PC-3 (cell line): Measurements from ENCODE around the gene LY6G5C. TPM values are rescaled to one million over a fixed set of nuclear protein-coding genes. Genes with fewer than 3 reads are reported as not detected.

Experiments
- ATAC-seq: fragments of 200-7000 bp; cut with Tn5 transposase; 2 replicates; pipeline ENCODE4 v1.9.1; 2020; ENCODE audit warnings: mild to moderate bottlenecking, moderate library complexity
- BruUV-seq: library from RNA; stranded (reverse); fragments of 400-500 nt; replicated peaks from 2 replicates; lab custom pipeline; 2021; lab: Mats Ljungman, UMichigan
- CTCF ChIA-PET: fragments of 300-600 bp; sonication (Branson Sonifier 250); formaldehyde crosslinking; loops from one replicate; lab custom pipeline; 2022; ENCODE audit warnings: antibody characterized with exemption; lab: Charles Lee
- POLR2A ChIA-PET: fragments of 300-600 bp; sonication (Branson Sonifier 250); formaldehyde crosslinking; loops from one replicate; lab custom pipeline; 2022; ENCODE audit warnings: antibody characterized with exemption; ENCODE audit not compliant: unreplicated experiment; lab: Charles Lee
- DNase-seq: peaks from one replicate; pipeline ENCODE4 v3.0.0-alpha.2; 2015
- H2AFZ ChIP-seq: fragments of 300-600 bp; sonication (generic); 2 replicates; pipeline ENCODE4 v1.6.0; 2016; ENCODE audit warnings: antibody characterized with exemption, low read length
- H3F3A ChIP-seq: fragments of 300-600 bp; sonication (generic); one replicate; pipeline ENCODE4 v1.6.0; 2017; ENCODE audit warnings: antibody characterized with exemption, low read length, control low read depth, mild to moderate bottlenecking; ENCODE audit not compliant: unreplicated experiment
- H3K27ac ChIP-seq: fragments of 300-600 bp; sonication (generic); 2 replicates; pipeline ENCODE4 v1.5.1; 2016; ENCODE audit warnings: mild to moderate bottlenecking, low read length
- H3K27me3 ChIP-seq: fragments of 300-600 bp; sonication (generic); 2 replicates; pipeline ENCODE4 v1.6.1; 2016; ENCODE audit warnings: low read length, mixed read lengths
- H3K36me3 ChIP-seq: fragments of 300-600 bp; sonication (generic); 2 replicates; pipeline ENCODE4 v1.6.1; 2016; ENCODE audit warnings: low read depth, mixed run types, low read length, mixed read lengths
- H3K4me1 ChIP-seq: fragments of 300-600 bp; sonication (generic); 2 replicates; pipeline ENCODE4 v1.5.1; 2016; ENCODE audit warnings: low read length; ENCODE audit not compliant: insufficient read depth
- H3K4me2 ChIP-seq: fragments of 300-600 bp; sonication (generic); 2 replicates; pipeline ENCODE4 v1.6.0; 2016; ENCODE audit warnings: low read length
- H3K4me3 ChIP-seq: fragments of 300-600 bp; sonication (generic); 2 replicates; pipeline ENCODE4 v1.5.1; 2016; ENCODE audit warnings: mild to moderate bottlenecking, low read length, mixed read lengths
- H3K79me2 ChIP-seq: fragments of 300-600 bp; sonication (generic); 2 replicates; pipeline ENCODE4 v1.6.1; 2017; ENCODE audit warnings: low read length, mixed read lengths
- H3K9ac ChIP-seq: fragments of 300-600 bp; sonication (generic); 2 replicates; pipeline ENCODE4 v1.6.0; 2016; ENCODE audit warnings: mild to moderate bottlenecking, low read length
- H3K9me2 ChIP-seq: fragments of 300-600 bp; sonication (generic); replicated peaks from 2 replicates; pipeline ENCODE4 v1.6.1; 2016; ENCODE audit warnings: mixed run types, low read length, mixed read lengths
- H3K9me3 ChIP-seq: fragments of 300-600 bp; sonication (generic); 2 replicates; pipeline ENCODE4 v1.6.1; 2016; ENCODE audit warnings: low read length, mixed read lengths
- H4K20me1 ChIP-seq: fragments of 300-600 bp; sonication (generic); 2 replicates; pipeline ENCODE4 v1.6.1; 2016; ENCODE audit warnings: low read length, mixed read lengths
- CTCF ChIP-seq: fragments of 300-600 bp; sonication (generic); conservative IDR thresholded peaks from 2 replicates; pipeline ENCODE4 v1.5.1; 2017; ENCODE audit warnings: antibody characterized with exemption, low read depth, mild to moderate bottlenecking, low read length
- EZH2 ChIP-seq: fragments of 300-600 bp; sonication (generic); IDR thresholded peaks from one replicate; pipeline ENCODE4 v1.6.1; 2017; ENCODE audit warnings: antibody characterized with exemption, mild to moderate bottlenecking, low read length; ENCODE audit not compliant: unreplicated experiment
- EZH2phosphoT487 ChIP-seq: fragments of 300-600 bp; sonication (generic); IDR thresholded peaks from 2 replicates; pipeline ENCODE4 v1.6.1; 2018; ENCODE audit warnings: mild to moderate bottlenecking, antibody characterized with exemption, low read length, borderline replicate concordance
- intact Hi-C: fragments of 100-400 bp; cut with micrococcal nuclease; formaldehyde crosslinking; loops from 2 replicates; pipeline ENCODE4 v1.9.0; 2023
- total RNA-seq: library from RNA; depleted of rRNA; stranded (reverse); fragments of >200 nt; gene quantifications from 2 replicates; pipeline ENCODE4 v1.2.3, GENCODE V29; 2014

Gene LY6G5C
- total RNA-seq, 1 experiment from 2014 or later, result 1.8 TPM

GRCh38 chr6:31662124-31662723, 18.6 kb downstream of the LY6G5C start:
- Histone ChIP-seq H3K4me3 (no peak overlapping the region), H3K27me3 (no peaks in the 10 kb centered on the region), H3K9ac (no peak overlapping the region), H4K20me1 (peaks cover 4% of the 10 kb centered on the region; the same call in 1 of the 2 replicates), H3K79me2 (peaks cover 64% of the 10 kb centered on the region), H3K9me3 (no peaks in the 10 kb centered on the region), H3K27ac (no peak overlapping the region), H3K4me1 (peaks cover 55% of the 10 kb centered on the region), H3K9me2 (no peaks in the 10 kb centered on the region), H3K4me2 (no peak overlapping the region), H3F3A (no peaks in the 10 kb centered on the region), H2AFZ (no peak overlapping the region), H3K36me3 (peaks cover 5% of the 10 kb centered on the region)
- POLR2A ChIA-PET, result no interaction called here
- intact Hi-C loops, result no loop called here
- TF ChIP-seq CTCF (no peak), EZH2phosphoT487 (no peak), EZH2 (no peak)
- CTCF ChIA-PET, result no interaction called here
- DNase-seq, result no peak
- ATAC-seq, result no peak
- no TSS peak for BruUV-seq

GRCh38 chr6:31661262-31662123, 19.4 kb downstream of the LY6G5C start:
- intact Hi-C loops, result no loop called here
- peak overlapping the region; percentile 78; the same call in 1 of the 2 replicates for H2AFZ ChIP-seq

More at GRCh38 chr6:31661262-31662123, 19.4 kb downstream of the LY6G5C start:
- no peaks in the 10 kb centered on the region for H3K9me3 ChIP-seq
- POLR2A ChIA-PET, result interaction anchor here (0.7 kb wide), 1 partner anchor 157 kb away, joined by 7 read pairs; no protein-coding TSS in a partner anchor
- peak overlapping the region; percentile 85 for H3K9ac ChIP-seq
- no peaks in the 10 kb centered on the region for H3K27me3 ChIP-seq
- H3K27ac ChIP-seq, result no peak overlapping the region
- H3K4me3 ChIP-seq, result peak overlapping the region; percentile 92
- no peak for DNase-seq
- ATAC-seq, result no peak
- no peaks in the 10 kb centered on the region for H3K9me2 ChIP-seq
- H4K20me1 ChIP-seq, result peaks cover 4% of the 10 kb centered on the region; the same call in 1 of the 2 replicates
- H3K4me1 ChIP-seq, result peaks cover 52% of the 10 kb centered on the region
- BruUV-seq, result no TSS peak
- TF ChIP-seq CTCF, result no peak
- TF ChIP-seq EZH2phosphoT487, result no peak
- no peak for TF ChIP-seq EZH2
- H3K79me2 ChIP-seq, result peaks cover 58% of the 10 kb centered on the region
- peaks cover 5% of the 10 kb centered on the region for H3K36me3 ChIP-seq
- peak overlapping the region; percentile 99 for H3K4me2 ChIP-seq
- no peaks in the 10 kb centered on the region for H3F3A ChIP-seq
- CTCF ChIA-PET, result interaction anchor here (0.6 kb wide), 1 partner anchor 1177 kb away, joined by 3 read pairs; the partner anchor contains the start of gene TAP2
